GM18873 (cell line): ENCODE data around the gene BLOC1S1.

Source experiments
- ATAC-seq: cut with Tn5 transposase; IDR thresholded peaks from one replicate; pipeline ENCODE4 v1.9.1; 2021; ENCODE audit warnings: mild to moderate bottlenecking, moderate library complexity, moderate number of reproducible peaks; ENCODE audit not compliant: unreplicated experiment, low FRiP score

The BLOC1S1 gene

DNA sequence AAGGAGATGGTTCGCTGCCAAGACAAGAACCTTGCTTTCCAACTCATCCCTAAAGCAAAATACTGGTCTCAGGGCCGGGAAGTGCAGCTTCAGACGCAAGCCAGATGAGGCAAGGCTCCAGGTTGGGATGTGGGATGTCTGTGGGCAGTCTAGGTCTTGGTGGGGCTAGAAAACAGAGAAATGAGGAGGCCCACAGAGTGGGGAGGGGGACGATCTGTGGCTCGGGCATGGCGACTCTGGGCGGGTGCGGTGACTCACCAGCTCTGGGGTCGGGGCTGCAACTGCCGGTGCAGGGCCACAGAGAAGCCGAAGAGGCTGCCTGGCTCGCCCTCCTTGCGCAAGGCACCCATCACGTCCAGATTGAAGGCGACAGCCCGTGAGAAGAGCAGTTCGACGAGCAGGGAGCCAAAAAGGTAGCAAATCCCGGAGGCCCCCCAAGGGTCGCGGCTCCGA, 8.6 kb upstream of the BLOC1S1 start:
- no peak for ATAC-seq

DNA sequence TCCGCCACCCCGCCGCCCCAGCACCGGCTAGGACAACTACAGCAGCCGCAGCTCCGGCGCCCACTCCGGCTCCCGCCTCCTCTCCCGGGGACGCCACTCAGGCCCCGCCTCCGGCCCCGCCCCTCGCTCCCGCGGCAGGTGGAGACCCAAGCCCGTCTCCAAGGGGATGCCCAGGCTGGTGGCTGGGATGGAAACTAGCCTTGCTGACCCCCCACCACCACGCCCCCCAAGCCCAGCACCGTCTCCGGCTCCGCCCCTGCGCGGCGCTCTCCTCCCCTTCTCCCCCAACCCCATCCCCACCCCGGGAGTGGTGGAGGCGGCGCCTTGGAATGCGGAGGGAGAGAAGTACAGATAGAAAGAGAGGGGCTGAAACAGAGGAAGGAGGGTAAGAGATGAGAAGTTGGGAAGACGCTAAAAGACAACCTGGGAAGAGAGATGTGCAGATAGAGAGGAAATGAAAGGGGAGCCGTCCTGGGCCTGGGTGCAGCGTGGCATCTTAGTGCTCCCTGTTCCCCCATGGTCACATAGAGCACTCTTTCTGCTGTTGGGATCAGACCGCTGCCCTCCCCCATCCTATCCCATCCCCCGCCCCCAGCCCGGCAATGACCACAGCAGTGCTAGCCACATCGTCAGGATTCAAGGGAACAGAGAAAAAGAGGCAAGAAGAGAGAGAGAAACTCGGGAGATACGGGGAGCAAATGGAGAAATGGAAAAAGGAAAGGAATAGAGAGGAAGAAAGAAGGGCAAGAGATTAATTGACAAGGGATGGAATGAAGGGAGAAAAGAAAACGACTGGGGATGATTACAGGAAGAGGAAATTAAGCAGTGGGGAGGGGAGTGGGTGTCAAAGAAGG, 7.8 kb upstream of the BLOC1S1 start, which contains the start of gene ITGA7:
Gene ITGA7, minus strand, starts transcription at position 64 of the 854 bp plus-strand sequence. CDS start 222 bp downstream, outside the sequence.
- ATAC-seq, result no peak

DNA sequence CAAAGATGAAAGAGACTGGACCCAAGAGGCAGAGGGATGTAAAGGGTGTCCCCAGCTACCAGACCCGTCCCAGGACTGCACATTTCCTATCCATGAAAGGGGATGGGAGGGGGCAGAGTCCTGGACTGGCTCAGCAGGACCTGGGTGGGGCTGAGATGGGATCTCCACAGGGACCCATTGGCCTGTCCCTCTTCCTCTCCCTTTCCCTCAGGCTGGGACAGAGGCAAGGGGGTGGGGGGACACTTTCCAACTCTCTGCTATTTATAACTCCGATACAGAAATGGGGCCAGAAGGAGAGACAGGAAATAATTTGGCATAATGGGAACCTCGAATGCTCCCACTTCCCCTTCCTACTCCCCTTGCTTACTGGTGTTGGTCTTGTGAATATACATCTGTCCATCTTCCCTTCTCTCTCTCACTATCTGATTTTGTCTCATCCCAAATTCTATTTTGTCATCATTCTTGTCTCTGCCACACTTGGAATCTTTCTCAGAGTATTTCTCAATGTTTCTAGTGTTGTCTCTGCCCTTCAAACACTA, 7.1 kb upstream of the BLOC1S1 start:
- no peak for ATAC-seq

DNA sequence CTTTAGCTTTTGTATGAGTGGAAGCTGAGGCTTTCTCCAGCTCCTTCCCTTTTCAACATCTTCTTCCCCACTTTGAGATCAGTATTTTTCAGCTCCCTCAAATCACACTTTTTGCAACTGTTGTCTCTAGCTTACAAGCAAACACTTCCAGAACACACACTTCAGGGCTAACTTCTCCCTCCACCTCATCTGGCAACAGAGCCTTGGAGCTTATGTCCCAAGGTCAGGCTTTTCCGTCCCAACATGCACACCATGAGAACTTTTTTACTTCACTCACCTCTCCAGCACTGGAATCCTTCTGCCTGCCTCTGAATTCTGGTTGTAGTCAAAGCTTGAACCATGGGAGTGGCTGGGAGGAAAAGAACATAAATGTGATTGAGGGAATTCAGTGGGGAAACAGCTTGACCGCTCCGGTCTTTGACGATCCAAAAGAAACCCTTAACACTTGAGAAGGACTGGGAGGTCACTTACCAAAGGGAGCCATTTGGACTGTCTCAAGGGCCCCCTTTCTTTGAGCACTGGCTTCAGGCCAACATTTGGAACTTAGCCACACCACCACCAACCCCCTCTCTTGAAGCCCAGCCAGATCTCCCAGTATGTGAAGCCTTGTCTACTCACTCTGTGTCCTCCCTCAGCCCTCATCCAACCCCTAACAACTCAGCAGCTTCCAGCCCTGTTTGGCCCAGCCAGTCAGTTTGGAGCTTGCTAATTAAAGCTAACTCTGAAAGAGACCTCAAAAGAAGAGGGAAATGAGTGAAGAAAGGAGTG, 3.9 kb upstream of the BLOC1S1 start:
- ATAC-seq, result no peak

DNA sequence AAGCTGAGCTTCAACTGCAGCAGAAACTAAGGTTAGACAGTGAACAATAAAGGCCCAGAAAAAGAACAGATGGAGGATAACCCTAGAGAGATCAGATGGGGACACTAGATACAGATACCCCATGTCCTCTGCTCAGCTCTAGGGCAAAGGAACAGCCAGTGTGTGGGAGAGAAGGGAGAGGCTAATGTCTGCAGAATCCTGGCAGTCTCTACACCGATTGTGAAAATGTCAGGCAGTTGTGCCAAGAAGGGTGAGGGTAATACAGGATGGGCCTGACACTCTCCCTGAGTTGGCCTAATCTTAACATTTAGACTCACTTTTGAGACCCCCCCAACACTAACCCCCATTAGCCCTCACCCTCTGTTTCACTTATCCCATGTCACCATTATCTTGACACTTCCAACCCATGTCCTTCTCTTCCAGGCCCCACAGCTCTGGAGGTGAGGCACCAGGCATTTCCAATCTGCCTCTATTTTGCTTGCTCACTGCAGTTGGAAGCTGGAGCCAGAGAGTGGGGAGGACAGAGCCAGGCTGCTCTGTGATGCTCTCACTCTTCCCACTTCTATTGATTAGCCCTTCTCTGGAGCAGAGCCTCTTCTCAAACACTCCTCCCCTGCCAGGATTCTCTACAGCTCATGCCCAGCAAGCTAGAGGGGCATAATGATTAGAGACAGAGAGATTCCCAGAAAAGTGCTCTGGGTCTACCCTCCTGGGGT, 3.0 kb upstream of the BLOC1S1 start:
- no peak for ATAC-seq

DNA sequence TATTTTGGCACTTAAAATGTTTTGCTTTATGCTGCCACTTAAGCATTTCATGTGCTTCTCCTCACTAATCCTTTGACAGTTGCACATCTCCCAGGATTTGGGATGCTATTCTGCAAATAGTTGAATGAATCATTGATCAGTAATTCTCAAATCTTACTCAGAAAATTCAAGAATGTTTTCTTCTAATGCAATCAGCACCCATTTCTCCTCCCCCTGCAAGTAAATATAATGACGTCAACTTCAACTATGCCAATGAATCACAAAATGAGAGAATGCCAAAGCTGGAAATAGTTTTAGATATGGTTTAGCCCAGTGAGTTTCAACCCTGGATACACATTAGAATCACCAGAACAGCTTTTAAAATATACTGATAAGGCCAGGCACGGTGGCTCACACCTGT, 2.1 kb upstream of the BLOC1S1 start:
- no peak for ATAC-seq

DNA sequence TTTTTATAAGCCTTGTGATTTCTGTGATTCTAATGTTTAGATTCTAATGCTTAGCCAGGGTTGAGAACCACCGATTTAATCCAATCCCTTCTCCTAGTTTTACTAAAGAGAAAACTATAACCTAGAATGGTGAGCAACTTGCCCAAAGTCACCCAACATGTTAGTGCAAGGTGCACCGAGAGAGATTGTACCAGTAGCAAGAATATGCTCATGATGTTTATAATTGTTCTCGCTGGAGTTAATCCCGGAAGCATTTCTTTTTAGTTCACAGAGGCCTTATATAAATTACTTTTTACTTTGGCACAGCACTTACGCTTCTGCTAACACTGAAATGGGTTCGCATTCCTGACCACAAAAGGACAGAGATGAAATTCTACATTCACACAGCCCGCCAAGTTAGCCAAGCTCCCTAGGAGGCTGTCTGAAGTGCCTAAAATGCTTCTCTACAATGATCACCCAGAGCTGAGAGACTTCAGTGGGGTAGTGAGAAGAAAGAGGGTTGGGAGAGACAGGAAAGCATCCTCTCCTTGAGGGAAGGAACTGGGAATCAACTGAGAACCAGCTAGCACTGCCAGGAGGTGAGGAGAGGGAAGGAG, 579 bp upstream of the BLOC1S1 start:
- ATAC-seq, result no peak

DNA sequence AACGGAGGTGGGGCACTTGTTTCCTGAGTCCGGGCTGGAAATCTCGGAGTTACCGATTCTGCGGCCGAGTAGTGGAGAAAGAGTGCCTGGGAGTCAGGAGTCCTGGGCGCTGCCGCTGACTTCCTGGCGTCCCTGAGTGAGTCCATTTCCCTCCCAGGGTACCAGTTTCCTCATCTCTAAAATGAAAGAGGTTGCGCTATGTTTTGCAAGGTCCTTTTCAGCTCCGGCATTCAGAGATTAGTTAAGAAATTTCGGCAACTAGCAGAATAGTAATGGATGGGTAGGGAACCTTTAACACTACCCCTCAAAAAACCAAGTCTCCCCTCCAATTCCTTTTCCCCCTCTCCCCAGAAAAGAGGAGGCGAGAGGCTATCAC, 724 bp downstream of the BLOC1S1 start:
- ATAC-seq, result no peak

DNA sequence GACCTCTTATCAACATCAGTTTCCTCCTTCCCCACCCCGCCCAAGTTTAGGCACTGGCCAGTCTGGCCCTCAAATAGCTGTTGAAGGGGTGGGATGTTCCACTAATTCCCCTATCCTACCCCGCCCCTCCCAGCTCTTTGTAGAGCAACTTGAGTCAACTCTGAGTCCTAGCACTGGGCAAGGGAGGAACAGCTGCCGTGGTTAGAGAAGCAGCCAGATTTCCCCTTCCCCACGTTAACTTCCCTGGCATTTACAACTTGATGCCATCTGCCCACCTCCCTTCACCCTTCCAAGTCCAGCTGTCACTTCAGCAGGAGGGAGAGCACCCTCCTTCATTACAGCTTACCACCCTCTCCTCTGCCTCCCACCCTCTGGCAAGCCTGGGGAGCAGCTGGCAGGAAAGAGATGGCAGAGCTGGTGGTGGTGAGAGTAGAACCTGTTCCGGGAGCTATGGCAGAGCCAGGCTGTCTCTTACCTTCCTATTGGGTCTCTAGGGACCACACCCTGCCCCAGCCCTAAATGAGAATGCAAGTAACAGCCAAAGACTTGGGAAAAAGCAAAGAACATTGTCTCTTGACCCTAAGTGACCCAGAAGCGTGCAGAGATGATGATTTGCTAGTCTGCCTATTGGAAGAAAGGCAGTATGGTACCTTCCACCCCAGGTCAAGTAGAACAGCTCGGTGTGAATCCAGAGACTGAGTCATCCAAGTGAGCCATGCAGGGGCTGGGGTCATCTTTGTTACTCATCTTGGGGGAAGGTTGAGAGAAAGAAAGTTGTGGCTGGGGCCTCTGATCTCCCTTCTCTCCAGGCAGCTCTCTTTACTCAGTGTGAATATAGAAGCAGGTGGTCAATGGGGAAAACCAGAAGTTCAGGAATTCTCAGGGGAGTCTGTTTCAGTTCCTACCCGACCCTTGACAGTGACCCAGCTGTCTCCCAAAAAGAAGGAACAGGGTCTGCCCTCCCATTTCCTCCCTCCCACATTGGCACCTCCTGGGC, 1.5 kb downstream of the BLOC1S1 start:
- ATAC-seq, result no peak

DNA sequence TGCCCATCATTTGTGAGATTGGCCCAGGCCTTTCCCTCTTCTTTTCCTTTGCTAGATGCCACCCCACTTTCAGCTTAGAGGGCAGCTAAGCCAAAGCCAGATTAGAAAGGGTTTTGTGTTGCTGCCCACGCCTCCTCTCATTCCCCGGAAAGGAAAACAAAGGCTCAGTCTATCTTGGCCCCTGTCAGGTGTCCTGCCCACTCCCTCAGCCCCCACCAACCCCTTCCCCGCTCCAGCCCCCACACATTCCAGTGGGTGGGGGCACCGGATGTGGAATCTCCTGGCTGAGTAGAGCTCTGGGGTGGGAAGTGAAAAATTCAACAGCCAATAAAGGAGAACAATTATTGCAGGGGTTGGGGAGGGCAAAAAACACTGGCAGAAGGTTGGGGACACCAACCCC, 2.2 kb downstream of the BLOC1S1 start:
- no peak for ATAC-seq

DNA sequence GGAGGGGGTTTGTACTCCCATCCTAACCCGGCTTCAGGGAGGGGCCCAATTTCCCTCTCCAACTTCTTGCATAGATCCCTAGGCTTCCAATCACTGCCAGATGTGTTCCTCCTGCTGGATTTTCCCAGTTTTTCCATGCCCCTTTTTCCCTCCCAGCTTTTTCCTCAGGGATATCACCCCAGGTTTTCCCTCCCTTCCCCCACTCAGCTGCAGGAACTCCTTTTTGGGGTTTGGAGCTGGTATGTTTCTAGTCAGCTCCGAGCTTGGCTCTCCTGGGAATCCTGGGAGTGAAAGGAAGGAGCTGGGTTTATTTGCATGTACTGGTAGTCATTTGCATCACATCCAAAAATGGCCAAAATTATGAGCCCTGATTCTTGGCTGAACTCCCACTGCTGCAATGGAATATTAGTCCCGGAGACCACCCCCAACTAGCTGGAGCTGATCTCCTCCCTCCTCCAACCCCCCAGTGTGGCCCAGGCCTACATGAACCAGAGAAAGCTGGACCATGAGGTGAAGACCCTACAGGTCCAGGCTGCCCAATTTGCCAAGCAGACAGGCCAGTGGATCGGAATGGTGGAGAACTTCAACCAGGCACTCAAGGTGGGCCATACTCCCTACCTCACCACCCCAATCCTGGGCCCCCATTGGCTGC, 2.9 kb downstream of the BLOC1S1 start:
- no peak for ATAC-seq

DNA sequence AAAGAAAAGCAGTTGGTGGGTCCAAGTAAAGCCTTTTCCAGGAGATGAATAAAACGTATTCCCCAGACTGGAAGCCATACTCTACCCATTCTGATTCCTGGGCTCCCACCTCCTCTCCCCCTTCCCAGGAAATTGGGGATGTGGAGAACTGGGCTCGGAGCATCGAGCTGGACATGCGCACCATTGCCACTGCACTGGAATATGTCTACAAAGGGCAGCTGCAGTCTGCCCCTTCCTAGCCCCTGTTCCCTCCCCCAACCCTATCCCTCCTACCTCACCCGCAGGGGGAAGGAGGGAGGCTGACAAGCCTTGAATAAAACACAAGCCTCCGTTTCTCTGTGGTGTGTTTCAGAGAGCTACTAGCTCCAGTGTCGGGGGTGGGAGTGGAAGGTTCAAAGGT, 3.5 kb downstream of the BLOC1S1 start:
- no peak for ATAC-seq

DNA sequence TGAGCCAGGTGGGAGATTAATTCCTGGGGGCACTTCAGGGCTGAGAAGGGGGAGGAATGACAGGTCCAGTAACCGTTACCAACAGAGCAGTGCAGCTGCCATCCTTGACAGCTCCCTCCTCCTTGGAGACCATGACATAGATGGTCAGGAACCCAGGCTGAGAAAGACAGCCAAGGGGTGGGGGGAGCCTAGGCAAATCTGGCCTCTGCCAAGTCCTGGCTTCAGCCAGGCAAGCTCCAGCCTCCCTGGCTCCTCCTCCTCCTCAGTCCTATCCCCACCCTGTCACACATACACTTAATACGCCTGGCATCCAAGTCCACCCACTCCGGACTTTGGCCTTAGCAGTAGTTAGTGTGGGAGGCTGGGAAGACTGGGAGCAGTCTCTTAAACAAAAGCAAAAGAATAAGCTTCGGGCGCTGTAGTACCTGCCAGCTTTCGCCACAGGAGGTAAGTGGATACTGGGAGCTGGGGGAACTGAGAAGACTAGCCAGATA, 4.3 kb downstream of the BLOC1S1 start, which contains the start of gene RDH5:
Gene RDH5, plus strand, starts transcription at position 323 of the 494 bp plus-strand sequence. CDS start 792 bp downstream, outside the sequence.
- ATAC-seq, result no peak

DNA sequence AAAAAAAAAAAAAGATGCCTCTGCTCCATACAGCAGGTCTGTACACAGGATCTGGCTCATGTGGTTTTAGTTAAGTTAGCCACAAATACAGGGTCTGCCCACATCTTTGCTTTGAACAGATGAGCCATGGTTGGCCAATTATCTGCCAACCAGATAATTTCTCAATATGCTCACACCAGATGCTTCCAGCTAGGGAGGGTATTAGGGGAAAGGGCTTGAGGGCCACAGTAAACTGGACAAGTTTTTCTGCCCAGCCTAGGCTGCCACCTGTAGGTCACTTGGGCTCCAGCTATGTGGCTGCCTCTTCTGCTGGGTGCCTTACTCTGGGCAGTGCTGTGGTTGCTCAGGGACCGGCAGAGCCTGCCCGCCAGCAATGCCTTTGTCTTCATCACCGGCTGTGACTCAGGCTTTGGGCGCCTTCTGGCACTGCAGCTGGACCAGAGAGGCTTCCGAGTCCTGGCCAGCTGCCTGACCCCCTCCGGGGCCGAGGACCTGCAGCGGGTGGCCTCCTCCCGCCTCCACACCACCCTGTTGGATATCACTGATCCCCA, 5.1 kb downstream of the BLOC1S1 start:
- ATAC-seq, result no peak

DNA sequence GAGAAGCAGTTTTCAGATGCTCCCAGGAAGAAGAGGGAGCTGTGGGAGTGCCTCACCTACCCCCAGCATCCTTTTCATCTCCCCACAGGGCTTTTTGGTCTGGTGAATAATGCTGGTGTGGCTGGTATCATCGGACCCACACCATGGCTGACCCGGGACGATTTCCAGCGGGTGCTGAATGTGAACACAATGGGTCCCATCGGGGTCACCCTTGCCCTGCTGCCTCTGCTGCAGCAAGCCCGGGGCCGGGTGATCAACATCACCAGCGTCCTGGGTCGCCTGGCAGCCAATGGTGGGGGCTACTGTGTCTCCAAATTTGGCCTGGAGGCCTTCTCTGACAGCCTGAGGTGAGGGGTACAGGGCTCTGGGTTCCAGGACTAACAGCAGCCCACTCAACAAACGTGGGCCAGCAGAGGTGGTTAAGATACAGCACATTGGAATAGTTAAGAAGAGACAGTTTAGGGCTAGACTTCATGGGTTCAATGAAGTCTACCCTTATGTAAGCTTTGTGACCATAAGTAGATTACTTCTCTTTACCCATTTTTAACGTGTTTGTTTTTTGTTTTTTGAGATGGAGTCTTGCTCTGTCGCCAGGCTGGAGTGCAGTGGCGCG, 5.9 kb downstream of the BLOC1S1 start:
- ATAC-seq, result no peak

DNA sequence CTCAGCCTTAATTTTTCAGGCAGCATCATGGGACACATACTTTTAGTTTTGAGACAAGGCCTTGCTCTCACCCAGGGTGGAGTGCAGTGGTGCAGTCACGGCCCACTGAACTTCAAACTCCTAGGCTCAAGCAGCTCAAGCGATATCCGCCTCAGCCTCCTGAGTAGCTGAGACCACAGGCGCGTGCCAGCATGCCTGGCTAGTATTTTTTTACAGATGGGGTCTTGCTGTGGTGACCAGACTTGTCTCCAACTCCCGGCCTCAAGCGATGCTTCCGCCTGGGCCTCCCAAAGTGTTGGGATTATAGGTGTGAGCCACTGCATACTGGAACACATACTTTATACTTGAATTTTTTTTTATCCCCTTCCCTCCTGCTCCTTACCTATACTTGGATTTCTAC, 7.1 kb downstream of the BLOC1S1 start:
- no peak for ATAC-seq

DNA sequence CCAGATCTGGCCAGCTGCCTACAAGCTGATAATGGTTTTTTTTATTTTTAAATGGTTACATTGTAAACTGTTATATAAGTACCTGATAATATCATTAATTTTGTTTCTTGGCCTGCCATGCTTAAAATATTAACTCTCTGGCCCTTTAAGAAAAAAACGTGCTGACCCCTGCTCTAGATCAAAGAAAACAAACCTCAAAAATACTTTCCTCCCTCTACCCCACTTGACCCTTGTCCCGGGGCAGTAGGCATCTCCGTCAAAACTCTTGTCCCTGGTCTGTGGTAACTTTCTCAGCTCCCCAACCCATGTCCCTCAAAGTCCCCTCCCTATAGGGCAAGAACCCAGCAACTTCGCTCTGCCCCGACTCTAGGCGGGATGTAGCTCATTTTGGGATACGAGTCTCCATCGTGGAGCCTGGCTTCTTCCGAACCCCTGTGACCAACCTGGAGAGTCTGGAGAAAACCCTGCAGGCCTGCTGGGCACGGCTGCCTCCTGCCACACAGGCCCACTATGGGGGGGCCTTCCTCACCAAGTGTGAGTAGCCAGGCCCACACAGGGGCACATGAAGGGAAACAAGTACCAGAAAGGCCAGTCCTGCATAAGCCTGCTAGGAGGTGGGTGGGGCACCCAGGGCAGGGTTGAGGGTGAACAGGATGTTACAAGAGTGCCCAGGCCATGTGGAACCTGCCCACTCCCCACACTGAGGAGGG, 7.8 kb downstream of the BLOC1S1 start:
- ATAC-seq, result no peak
